Measurements from ENCODE around the gene LHFPL3.
"Not testable (repeated sequence)": the region's sequence is repeated elsewhere in the genome, so short reads cannot be mapped to it uniquely, and the experiment has no call there.

The LHFPL3 gene

DNA sequence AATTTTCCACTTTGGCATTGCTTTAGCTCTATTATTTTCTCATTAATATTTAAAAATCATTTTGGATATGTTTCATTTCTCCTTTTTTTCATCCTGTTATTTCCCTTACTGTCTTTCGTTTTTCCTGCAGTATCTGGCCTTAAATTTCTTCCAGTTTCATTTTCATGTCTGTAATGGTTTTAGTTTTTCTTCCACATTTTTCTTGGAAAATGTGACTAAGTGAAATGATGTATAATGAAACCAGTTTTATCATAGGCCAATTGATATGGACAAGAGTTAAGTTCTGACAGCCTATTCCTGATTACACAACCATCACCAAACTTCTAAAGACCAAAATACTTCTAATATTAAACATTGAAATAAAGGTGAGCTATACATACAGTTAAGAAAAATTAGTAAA, 158.5 kb downstream of the LHFPL3 start:
- DNase-seq: peak; percentile 81

DNA sequence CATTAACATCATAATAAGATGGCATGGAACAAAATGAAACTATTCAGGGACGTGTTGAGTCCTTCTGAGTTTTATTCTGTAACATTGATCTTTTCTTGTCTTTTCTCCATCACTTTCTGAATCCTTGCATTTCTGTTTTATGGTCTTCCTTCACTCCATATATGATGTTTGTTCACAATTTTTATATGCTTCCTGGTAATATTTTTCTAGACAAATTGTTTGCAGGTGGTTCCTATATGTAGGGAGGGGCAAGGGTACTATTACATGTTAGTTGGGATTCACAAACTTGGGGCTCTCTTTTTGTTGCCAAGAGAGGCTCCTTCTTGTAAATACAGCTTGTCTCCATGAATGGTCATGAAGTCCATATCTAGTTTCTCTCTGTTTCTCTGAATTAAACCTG, 159.2 kb downstream of the LHFPL3 start:
- DNase-seq: no peak

DNA sequence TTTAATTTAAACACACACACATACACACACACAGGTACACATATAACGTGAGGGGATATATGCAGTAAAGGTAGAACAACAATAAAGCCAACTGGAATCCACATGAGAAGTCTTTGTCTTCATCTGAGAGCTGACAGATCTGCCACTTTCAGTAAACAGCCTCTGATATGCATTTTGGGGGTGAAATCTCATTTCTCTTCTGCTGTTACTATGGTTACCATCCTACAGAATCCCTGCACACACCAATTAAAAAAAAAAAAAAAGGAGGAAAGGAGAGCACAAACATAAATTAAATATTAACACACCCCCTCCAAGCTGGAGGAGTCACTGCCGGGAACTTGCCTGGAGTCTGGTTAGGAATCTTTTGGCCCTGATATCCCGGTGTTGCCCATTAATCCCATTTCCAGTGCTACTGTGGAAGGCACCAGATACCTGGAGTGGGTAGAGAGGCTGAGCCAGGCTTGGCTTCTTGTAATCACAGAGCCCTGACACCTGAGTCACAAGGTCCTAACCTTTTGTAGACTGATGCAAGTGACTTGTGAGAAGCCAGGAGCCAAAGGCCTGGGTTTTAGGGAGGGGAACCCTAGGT, 169.1 kb downstream of the LHFPL3 start:
- DNase-seq: no peak

DNA sequence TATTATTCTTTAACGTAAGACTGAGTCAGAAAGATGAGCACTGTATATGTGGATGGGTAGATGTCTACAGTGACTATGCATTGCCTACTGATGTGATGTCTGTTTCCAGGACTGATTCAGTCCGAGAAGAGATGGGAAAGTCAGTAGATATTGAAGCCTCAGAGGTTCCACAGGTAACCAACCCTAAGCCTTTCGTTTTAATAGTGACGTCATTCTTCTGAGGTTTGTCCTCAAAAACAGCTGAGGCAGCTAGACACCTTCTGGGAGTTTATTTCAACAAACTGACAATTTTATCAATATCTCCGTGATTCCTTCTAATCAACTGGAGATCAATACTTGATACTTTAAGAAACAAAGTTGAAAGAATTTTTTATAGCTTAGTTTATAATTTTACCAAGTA, 171.6 kb downstream of the LHFPL3 start:
- DNase-seq: no peak

DNA sequence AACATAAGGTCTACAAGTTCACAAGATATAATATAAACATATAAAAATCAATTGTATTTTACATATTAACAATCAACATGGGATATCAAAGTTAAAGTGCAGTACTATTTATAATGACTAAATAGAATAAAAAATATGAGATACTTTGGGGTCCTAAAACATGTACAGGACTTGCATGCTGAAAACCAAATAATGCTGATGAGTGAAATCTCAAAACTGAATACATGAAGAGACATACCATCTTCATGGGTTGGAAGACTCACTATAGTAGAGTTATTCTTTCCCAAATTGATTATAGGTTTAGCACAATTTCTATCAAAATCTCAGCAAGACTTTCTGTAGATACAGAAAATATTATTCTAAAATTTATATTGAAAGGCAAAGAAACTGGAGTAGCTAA, 181.5 kb downstream of the LHFPL3 start:
- no peak for DNase-seq

DNA sequence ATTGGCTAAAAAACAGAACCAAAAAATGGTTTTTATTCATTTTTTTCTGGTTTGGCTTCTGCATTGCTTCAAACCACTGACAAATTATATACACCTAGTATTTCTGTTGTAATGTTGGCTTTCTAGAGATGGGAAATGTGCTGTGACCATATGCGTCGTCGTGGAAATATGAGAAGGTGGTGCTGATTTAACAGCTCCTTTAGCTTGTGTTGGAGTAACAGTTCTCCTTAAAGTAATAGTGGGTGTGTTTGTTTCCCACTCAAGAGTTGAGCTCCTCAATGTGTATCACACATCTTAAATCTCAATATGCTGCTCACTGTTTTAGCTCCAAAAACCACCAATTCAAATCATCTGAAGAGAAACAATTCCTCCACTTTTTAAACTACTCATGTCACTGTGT, 196.4 kb downstream of the LHFPL3 start:
- no peak for DNase-seq

DNA sequence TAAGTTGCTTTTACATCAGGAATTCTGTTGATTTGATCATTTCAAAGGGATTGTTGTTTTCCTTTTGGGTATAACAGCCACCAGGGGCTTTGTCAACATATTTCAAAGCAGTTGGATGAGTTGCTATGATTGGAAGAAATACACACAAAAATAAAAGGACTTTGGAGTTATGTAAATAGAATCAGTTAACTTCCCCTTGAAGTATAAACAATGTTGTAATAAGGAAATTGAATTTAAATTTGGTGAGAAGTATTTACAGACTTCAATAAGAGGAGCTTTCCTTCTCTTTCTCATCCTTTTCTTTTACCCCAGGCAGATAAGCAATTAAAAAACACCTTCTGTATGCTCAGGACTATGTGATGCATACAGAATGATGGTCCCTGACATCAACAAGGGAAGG, 199.7 kb downstream of the LHFPL3 start:
- DNase-seq: no peak

DNA sequence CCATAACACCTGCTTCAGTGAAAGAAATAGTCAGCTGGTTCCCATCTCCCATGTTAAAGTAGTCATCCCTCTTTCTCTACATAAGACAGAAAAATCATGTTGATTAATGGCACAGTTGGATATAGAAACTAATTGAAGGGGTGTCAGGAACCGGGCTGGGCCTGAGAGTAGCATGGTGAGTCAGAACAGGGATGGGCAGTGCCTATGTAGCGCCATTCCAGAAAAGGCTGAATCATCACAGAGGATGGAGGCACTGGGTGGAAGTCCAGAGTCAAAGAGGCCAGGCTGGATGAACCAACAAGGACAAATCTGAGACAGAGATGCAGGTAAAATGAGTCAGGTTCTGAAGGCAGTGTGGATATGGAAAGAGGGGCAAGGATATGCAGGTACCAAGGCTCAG, 201.2 kb downstream of the LHFPL3 start:
- no peak for DNase-seq

DNA sequence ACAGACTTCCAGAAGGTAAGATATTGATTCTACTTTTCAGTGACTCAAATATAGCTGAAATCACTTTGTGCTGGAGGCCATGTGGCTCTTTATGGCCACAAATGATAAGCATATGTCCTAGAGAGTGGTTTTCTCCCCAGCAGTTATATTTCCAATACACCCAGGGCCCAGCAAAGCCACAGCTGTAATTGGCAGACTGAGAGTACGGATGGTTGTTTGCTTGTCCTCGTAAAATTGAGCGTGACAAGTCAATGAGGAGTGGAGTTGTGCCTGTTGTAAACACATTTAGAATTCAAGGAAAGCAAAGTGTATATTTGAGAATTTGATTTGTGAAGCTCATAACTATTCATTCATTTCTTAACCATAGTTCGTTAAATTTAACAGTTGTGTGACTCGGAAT, 201.8 kb downstream of the LHFPL3 start:
- no peak for DNase-seq

DNA sequence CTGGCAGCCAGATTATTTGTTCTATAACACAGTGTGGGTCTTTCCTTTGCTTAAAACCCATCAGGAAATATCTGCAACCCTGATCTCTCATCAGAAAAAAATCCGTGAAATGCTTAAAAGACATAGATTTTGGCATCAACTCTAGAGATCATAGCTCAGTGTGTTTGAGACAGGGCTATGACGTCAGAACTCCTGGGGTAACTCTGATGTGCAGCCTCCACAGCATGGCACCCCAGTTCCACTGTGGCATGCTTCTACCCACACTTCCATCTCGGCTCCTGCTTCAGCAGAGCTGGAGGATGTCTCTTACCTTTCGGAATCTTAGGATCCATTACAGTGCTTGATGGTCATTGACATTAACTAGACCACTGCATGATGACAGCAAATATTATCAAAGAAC, 205.7 kb downstream of the LHFPL3 start:
- DNase-seq: no peak

DNA sequence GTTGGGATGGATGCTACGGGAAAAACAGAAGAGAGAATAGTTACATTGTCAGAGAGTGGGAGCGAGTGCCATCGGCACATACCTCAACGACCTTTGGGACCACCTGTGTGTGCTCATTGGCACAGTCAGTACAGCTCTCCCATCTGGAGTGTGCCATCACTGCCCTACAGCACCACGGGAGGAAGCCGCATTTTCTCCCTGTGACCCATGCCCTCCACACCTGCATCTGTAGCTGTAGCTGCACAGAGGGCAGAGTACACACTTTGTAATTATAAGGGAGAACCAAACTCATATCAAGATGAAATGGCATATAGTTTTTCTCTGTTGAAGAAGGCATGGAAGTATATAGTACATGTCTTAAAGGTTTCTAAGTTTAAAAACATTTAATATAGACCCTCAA, 207.4 kb downstream of the LHFPL3 start:
- no peak for DNase-seq

DNA sequence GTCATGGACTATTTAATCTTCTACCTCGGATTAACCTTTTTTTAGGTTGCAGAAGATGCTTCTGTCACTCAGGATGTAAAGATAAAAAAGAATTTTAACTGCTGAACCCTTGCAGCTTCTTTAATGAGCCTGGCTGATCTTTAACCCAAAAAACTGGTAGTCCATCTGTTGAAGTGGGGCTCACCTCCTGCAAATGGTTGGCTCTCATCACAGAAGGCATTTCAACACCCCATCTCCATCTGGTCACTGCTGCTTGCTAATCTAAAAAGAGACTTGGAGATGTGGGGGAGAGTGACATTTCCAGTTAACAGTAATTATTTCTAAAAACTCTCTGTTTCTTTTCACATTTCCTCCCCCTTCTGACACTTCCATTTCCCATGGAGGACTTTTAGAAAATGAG, 208.6 kb downstream of the LHFPL3 start:
- no peak for DNase-seq

DNA sequence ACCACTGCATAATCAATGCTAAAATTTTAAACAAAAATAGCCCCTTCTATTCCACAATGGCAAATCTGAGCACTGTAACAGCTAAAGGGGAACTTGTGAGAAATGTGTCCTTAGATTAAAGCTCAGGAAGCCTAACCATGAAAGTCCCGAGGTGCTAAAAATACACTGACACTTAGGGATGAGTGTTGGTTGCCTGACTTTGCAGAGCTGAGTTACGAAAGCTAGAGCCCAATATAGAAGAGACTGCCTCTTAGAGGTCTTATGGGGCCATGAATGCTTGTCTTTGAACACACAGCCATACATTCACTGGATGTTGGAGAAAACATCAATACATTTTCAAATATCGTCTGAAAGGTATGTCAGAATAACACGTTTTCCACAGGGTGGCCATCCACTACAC, 209.7 kb downstream of the LHFPL3 start:
- no peak for DNase-seq

DNA sequence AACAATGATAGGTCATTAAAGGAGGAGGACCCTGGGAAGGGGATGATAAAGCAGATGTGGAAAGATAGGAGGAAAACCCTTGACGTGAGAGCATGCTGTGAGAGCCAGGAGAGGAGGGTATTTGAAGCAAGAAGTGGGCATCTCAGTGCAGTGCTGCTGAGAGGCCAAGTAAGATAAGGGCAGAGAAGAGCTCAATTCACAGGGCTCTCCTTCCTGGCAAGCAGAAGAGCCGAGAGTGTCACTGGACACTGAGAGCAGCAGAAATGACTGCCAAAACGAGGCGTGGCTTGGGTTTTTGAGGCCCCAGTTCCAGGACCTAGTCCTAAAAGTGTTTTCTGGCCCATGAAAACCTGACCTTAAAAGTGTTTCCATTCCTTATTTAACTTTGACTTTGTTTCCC, 213.5 kb downstream of the LHFPL3 start:
- DNase-seq: no peak

DNA sequence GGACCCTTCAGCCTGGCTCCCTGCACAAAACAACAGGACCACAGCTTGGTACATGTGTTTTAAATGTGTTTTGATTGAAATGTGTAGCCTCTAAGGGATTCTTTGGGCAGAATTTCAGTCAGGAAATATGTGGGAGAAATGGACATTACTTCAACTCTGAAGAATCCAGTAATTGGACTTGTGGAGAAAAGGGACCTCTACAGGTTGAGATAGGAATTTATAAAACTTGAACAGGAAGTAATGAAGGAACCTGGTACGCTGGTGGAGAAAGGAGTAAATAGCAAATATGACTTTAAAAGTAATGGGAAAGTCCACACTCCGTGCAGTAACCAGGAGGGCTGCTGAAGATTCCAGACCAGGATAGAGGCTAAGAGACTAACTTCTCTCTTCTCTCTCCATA, 220.5 kb downstream of the LHFPL3 start:
- no peak for DNase-seq

DNA sequence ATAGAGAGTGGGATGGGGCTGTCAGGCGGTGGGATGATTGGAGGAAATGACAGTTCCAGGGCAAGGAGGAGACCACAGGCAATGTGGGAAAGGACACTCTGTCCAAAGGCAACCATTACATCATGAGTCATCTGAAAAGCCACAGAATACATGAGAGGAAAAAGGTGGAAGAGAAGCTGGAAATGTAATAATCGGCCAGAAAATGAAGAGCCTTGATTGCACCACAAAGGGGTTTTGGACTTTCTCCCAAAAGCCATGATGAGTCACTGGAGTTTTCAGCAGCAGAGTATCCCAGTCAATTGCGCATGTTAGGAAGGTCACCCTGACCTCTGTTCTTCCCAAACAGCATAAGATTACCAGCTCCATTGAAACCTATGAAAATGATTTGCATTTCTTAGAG, 222.0 kb downstream of the LHFPL3 start:
- DNase-seq: no peak

DNA sequence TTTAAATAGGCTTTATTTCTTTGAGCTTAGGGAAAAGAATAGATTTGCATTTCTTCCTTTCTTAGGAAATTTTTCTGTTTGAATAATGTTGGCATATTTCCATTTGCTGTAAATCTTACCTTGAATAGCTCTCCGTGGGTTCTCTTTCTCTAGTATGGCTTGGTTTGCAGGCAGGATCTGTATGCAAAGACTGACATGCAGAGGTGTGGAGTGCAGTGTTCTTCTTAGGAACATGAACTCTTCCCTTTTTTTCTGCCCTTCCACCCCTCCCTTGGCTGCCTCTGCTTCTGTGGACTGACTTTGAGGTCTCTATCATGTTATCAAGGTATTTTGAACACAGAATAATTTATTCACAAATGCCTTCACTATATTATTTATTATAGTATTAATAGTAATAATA, 222.8 kb downstream of the LHFPL3 start:
- DNase-seq: no peak

DNA sequence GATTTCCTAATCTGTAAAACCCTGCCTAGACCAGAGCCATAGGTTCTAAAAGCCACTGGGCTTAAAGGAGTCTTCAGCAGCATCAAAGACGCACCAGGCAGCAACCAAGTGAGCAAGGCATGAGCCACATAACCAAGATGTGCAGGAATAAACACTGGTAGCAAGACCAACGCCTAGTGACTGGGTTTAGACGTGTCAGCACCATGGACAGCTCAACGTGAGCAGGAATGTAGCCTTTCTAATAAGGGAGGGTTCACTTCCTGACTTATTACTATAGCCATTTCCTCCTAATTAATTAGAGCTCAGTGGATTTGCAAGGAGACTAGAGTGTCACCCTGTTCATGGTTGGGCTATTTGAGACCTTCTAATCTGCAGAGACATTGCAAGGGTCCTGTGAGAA, 223.7 kb downstream of the LHFPL3 start:
- peak; percentile 8 for DNase-seq

DNA sequence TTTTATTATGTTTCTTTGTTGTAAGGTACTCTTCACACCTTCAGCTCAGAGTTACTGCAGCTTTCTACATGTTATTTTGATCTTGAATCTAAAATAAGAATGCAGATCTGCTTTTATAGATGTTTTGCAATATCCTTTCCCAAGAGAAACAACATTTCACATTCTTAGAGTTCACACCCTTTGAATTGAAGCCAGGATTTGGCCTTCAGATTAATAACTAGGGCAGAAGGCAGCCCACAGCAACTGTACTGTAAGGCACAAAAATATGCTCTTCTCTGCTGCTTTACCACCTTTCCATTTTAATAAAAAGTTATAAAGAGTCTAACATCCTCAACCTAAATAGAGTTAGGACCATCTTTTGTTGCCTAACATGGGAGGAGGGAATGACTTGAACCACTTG, 224.7 kb downstream of the LHFPL3 start:
- no peak for DNase-seq

DNA sequence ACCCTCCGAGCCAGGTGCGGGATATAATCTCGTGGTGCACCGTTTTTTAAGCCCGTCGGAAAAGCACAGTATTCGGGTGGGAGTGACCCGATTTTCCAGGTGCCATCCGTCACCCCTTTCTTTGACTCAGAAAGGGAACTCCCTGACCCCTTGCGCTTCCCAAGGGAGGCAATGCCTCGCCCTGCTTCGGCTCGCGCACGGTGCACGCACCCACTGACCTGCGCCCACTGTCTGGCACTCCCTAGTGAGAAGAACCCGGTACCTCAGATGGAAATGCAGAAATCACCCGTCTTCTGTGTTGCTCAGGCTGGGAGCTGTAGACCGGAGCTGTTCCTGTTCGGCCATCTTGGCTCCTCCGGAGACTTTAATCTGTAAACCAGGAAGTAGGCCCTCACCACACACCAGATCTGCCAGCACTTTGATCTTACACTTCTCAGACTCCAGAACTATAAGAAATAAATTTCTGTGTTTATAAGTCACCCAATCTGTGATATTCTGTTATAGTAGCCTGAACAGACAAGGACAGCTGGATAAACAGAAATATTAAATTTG, 235.0 kb downstream of the LHFPL3 start:
- not testable (repeated sequence) for DNase-seq

DNA sequence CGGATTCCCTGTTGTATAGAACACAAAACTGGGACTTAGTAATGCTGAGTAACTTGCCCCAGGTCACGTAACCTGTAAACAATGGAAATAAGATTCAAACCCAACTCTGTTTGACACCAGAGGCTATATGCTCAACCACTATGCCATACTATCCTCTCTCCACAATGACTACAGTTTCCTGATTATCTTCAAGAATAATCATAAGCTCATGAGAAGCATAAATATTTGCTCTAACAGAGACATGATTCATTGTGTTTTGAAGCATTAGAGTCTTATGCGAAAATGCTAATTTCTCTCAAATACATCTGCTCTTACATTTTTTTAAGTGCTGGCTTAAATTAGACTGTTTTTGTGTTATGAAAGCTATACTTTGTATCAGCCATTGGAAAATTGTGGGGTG, 241.3 kb downstream of the LHFPL3 start:
- no peak for DNase-seq

DNA sequence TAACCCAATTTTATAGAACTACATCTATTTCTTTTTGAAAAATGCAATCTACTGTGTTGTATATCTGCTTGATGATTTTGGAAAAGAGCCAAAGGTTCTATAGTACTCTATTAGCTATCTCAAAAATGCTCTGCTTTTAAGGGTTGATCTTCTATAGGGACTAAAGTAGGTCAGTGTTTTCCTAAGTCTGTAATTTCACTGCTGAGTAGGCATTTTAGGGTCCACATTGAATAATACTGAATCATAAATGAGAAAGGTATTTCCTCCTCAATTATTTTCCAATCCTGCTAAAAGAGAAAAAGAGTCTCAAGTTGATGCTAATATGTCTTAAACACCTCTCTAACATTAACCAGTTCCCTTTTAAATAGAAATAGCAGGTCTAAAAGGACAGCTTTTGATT, 244.2 kb downstream of the LHFPL3 start:
- DNase-seq: no peak

DNA sequence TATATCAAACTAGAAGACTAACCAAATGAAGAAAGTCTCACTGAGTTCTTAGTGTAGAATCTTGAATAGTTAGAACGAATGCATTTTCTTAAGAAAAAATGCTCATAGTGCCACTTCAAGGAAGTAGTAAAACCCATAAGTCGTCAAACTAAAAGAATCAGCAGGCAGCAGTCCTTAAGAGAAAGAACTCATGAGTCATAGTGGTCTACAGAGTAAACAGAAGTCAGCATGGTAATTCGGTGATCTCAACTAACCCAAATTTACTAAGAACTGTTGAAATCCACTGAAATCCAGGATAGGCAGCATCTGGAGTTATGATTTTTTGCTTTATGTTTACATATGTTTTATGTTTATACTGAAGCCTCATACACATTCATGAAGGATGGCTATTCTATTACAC, 256.2 kb downstream of the LHFPL3 start:
- no peak for DNase-seq

DNA sequence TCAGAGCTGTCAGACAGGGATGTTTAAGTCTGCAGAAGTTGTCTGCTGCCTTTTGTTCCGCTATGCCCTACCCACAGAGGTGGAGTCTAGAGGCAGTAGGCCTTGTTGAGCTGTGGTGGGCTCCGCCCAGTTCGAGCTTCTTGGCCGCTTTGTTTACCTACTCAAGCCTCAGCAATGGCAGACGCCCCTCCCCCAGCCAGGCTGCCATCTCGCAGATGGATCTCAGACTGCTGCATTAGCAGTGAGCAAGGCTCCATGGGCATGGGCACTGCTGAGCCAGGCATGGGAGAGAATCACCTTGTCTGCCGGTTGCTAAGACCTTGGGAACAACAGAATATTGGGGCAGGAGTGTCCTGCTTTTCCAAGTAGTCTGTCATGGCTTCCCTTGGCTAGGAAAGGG, 267.2 kb downstream of the LHFPL3 start:
- DNase-seq: not testable (repeated sequence)

DNA sequence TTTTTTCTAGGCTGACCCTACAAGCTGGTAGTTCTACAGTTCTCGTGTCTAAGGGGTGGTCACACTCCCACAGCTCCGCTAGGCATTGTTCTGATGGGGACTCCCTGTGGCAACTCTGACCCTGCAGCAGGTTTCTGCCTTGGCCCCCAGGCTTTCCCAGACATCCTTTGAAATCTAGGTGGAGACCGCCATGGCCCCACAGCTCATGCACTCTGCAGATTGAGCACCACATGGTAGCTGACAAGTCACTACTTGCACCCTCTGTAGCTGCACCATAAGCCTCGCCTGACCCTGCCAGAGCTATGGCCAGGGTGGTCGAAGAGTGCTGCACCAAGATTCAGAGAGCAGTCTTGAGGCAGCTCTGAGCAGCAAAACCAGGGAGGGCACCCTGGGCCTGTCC, 275.6 kb downstream of the LHFPL3 start:
- DNase-seq: no peak

DNA sequence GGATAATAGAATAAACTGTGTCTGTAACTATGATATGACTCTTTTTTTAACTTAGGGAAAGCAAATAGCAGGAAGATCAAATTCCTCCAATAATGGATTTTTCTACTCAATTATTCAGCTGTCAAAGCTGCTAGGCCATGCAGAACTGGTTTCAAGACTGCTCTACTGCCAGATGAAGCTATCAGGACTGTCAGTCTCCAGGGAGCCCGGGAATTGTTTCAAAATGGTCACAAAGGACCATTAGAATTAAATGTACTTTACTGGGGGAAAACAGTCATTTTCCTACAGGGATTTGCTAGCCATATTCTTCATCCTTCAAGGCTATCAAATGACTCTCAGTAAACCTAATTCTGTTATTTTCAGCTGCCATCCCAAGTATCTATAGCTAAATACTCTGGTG, 276.3 kb downstream of the LHFPL3 start:
- no peak for DNase-seq
